NCI-H524 treated with DMSO at 0.1 percent for 48 hours (cell line): ENCODE results near the gene CRIM1.

Experiments
- DNase-seq: peaks from one replicate; lab custom pipeline; 2025; lab: John Stamatoyannopoulos, UW

CRIM1 gene

DNA sequence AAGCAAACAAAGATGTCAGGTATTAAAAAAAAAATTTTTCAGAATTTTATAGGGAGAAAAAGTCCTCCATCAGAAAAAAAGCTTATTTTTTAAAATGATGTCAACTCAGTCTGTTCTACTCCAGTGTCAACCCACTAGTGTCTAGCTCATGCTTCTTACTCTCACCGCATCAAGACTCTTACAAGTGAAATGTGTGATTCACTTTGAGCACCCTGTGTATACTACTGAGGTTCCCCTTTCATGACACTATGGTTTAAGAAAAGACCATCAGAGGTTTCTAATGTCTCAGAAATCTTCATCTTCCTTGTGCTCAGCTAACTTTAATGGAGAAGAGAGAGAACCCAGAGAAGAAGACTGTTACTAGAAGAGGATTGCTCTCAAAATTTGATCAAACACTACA lies 199.0 kb downstream of the CRIM1 start:
- DNase-seq: no peak

DNA sequence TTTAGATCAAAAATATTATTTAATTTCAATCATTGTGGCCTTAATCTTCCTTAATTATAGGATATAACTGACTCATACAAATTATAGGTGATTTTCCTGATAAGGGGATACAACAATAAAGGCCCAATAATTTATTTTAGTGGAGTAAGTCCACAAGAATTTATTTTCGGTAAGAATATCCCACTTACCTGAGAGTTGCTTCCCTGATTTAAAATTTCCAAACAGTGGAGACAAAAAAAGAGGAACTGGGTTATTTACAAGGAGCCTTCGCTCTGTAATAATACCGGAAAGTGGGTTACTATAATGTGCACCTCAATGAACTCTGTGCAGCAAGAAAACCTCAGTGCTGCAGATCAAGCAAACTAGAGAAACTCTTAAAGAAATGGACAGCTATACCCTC lies 200.2 kb downstream of the CRIM1 start:
- DNase-seq: no peak

DNA sequence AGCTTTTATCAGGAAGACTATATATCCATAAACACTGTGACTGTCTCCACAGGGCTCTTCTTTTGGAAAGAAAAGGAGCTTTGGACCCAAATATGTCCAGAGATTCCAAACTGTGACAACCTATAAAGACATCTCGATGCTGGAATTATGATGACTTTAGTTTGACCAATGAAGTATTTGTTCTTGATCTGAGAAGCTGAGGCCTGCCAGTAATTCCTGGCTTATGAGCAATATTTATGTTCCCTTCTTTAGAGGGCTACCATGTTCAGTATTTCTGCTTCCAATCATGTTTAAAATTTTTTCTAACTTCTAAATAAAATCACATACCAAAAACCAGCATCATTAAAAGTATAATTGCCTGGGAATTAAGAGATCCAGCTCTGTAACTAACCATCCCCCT lies 201.3 kb downstream of the CRIM1 start:
- no peak for DNase-seq

DNA sequence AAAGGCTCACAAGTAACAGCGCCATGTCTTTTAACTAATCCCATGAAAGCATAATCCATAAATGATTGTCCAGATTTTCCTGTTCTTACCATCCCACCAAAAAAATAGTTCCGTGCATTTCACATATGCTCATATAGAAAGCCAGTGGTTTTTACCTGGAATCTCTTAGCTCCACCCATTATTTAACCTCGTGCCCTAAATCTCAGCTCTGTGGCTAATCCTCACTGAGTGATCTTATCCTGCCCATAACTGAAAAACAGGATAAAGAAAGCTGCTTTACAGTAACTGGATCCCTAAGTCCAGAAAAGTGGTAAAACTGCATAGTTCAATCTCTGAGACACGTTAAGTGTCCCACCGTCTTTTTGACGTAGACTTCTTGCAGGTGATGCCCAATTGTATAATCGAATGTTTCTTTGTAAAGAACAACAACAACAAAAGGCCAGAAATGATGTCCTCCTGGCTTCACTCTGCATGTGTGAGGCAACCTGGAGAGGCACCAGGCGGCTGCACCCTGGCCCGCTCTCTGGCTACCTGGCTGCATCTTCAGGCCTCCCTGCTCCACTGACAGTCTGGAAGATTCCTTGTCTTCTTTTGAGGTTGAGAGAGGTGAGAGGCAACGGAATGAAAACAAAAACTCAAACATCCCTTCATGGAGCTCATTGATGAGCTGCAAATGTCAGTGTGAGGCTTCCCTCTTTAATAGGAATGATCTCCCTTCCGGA lies 203.8 kb downstream of the CRIM1 start:
- DNase-seq: peak; percentile 86

DNA sequence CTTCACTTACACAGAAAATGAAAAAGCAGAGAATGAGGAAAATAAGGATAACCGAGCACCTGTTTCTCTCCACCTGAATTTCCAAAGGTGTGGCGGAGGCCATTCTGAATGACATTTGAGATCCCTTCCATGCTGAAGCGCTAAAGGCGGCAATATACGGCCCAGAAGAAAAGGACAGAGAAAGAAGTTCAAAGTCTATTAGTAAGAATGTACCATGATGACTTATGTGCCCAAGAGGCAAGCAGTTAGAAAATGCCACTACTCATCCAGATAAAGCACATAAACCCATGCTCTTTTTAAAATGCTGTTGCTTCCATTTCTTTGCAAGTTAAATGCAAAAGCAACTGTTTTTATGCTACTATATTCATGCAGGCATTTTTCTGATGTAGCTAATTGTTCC lies 205.1 kb downstream of the CRIM1 start:
- DNase-seq: no peak

DNA sequence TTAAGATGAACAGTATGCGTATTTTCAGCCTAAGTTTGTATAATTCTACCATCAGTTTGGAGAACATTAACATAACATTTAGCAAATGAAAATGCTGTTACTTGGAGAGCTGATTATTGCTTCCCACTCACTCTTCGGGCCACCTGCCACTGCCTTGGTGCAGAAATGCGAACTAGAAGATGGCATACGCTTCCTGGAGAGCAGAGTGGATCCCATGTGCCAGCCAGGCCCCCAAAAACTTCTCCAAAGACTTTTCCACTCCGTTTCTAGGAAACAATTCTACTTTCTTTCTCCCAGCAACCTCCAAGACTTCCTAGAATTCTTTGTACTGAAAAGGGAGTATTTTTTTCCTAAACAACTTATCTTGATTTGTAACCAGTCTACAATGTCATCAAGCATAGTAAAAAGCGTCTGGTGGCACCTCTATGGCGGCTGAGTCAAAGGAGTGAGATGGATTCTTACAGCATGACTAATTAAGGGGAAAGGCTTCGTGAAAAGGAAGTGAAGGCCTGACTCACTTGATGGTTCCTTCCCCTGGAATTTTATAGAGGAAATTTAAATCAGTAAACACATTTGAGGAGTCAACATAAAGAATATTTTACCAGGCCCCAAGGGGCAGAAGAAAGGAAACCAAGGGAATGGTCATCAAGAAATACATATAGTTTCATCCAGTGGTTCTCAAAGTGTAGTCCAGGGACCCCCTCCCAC lies 205.8 kb downstream of the CRIM1 start:
- no peak for DNase-seq

DNA sequence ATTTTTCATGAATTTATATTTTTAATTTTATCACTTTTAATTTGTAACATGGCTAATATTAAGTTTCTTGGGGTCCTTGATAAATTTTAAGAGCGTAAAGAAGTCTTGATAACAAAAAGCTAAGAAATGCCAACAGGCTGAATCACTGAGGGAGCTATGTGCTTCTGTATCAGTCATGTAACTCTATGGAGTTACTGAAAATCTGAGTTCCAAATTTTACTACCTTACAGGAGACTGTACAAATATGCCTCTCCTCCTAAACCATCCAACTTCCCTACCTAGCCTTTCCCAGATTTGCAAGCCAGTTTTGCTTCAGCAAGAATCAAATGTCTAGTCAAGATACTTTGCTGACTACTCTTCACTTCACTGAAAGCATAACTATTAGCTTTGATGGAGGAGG lies 206.7 kb downstream of the CRIM1 start:
- DNase-seq: no peak

DNA sequence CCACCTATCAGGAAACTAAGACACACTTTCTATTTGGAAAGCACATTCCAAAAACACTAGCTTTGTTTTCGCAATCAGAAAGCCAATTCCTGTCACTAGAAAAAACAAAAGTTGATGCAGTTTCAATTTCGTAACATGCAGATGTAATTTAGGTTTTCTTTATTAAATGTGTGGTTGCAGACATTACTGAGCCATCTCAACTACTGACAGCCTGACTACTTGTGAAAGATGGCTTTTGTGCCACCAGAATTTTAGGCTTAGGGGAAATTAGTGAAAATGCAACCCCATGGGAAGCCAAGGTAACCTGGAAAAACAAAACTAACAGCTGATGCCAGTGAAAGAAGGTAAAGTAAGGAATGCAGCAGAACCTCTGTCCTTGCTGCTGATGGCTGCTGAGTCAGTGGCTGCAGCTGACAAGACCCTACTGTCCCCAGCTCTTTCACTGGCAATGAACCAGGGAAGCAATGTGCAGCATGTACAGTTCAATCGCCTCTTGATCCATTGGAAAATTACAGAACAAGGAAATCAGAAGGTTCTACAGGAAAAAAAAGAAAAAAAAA lies 207.5 kb downstream of the CRIM1 start:
- DNase-seq: no peak

DNA sequence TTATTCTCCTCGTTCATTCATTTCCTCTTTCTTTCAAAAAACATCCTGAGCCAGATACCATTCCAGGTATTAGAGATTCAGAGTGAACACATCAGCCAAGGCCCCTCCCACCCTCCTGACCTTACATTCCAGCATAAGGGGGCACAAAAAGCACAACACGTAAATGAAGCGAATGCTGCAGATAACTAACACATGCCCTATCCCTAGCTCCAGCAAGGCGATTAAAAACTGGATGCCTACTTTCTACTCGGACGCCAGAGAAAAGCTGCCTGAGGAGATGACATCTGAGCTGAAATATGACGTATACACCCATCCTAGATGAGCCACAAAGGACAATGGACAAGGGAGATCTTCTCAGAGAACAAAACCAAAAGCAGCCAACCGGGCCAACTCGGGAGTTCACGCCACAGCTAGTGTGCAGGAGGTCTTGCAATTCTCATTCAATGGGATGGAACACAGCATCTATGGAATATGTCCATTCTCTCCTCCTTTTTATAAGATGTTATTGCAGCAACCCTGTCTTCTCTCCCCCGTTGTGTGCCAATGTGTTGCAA lies 208.9 kb downstream of the CRIM1 start:
- DNase-seq: no peak

DNA sequence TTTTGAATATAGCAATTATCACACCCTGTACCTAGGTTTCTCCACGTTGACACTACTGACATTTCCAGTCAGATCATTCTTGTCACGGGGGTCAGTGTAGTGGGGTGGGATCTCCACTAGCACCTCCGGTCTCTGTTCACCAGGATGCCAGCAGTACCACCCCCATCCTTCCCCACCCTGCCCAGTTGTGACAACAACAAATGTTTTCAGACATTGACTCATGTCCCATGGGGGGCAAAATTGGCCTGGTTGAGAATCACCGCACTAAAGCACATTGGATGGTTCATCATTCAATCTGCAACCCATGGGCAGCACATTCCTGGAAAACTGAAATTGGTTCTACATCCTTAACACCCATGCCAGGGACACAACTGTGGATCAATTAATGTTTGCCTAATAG lies 210.1 kb downstream of the CRIM1 start:
- no peak for DNase-seq

DNA sequence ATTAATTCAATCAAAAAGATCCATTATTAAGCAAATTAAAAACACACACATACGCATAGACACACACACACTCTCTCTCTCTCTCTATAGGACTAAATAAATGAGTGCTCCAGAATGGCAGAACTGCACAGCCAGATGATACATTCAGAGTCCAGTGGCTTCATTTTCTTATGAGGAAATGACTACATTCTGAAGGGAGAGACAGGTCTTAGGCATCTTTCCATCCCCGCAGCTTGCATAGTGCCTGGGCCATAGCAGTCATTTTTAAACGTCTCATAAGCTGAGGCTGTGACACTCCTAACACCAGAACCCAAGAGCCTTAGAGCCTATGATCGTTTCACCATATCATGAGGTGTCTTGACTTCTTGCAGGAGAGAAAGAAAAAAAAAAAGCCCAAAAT lies 211.3 kb downstream of the CRIM1 start:
- no peak for DNase-seq

DNA sequence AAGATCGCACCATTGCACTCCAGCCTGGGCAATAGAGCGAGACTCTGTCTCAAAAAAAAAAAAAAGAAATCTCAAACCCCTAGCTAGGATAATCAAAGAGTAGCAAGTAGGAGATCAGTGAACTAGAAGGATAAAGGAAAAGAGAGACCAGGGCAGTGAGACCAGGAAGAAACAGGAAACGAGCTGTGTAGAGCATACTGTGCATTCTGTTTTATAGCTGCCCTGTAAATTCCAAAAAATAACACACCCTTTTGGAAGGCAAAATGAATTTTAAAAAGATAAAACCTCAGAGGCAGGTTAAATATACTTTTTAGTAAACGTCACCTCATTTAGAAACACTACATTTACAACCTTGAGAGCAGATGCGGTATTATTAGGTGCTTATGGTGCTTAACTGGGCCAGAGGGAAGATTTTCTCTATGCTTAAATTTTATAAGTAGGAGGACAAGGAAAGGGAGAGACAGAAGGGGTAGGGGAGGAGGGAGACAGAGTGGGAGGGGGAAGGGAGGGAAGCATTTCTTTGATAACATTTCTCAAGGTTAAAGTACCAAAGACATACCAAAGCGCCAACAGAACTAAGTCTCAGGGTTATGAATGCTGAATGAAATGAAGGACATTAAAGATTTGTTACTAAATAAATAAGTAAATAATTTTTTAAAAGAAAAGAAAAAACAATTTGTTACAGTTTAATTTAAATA lies 212.3 kb downstream of the CRIM1 start:
- DNase-seq: no peak

DNA sequence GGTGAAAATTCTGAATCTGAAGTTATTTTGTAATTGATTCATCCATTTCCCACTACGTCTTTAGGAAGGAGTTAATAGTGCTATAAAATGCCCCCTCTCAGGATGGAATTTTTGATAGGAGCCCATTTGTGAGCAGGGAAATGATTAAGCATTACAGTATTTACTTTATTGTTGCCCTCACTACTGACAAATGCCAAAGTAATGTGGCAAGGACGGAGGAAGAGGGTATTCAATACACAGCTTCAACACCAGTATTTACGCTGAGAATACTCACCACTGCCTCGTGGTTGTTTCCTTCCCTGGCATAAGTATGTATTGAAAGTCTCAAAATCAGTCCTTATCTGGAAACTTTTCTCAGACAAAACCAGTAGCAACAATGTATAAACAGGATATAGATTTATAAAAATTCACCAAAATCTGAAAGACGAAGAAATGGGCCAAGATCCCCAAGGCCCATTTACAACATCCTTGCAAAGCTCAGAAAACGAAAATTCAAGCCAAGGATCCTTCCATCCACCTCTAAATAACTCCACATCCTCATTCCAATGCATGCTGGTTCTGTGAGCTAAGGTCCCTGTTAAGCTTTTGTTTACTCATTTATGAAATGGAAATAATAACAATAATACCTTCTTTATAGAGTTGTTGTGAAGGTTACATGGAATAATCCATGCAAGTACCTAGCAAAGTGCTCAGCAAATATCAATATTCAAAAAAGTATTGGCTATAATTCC lies 213.1 kb downstream of the CRIM1 start:
- DNase-seq: no peak

DNA sequence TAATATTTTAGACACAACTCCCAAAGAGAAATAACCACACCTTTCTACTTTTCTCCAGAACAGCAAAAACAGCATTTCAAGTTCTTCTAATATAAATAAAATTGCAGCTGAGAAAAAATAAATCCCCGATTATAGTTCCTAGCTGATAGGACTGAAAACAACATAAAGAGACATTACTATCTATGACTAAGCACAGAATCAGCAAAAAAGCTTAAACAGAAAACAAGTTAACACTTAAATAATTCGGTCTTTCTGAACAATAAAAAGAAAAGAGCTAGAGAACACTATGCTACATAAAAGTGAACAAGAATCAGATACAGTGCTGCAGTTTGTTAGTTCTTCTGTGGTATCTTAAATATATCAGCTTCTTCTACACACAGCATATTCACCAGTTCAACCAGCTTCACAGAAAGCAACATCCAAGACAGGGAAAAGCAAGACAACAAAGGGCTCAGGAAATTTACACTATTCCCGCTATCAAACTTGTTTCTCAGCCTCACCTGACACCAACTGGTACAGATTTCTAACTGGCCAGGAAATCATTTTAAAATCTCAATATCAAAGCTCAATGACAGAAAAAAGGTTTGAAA lies 213.8 kb downstream of the CRIM1 start:
- no peak for DNase-seq

DNA sequence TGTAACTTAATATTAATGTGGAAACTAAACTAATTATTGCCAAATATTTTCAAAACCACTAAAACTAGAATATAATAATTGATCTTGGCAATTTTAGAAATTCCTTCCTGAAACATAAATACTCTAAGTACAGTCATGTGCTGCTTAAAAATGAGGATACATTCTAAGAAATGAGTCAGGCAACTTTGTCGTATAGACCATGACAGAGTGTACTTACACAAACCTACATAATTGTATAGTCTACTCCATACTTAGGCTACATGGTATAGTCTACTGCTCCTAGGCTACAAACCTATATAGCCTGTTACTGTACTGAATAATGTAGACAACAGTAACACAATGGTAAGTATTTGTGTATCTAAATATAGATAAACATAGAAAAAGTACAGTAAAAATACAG lies 214.8 kb downstream of the CRIM1 start:
- no peak for DNase-seq

DNA sequence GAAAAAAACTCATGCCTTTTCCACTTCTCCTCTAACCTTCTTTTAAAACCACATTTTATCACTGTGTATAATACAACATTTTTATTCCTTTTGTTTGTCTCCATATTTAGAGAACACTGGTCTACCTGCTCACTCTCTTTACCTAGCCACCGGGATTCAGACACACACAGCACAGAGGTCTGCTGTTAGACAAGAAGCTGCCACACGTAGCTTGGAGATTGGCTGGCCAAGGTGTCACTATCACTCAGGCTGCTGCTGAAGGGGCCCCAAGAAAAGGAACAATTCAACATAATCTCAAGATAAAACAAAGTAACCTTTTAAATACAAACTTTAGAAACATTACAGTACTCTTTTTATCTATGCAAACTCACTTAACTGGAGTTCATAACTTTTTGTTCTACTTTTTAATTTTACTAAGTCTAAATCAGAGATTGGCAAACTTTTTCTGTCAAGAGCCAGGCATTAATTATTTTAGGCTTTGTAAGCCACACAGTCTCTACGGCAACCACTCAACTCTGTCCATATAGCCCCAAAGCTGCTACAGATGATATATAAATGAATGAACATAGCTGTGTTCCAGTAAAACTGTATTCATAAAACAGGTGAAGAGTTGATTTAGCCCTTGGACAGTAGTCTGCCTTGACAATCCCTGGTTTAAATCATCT lies 216.6 kb downstream of the CRIM1 start:
- no peak for DNase-seq

DNA sequence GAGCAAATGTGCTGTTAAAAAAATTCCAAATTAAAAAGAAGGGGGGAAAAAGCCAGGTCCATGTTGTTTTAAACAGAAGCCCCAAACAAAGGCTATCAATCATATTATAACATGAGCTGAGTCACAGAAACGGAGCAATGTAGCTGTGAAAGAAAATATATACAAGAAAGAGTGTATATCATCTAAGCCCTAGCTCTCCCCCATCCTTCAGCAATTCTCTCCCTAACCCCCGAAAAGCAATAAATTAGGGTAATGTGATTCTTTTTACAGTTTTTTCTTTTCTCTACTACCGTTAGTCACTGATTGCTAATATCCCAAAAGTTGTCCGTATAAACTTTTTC lies 217.1 kb downstream of the CRIM1 start:
- no peak for DNase-seq

DNA sequence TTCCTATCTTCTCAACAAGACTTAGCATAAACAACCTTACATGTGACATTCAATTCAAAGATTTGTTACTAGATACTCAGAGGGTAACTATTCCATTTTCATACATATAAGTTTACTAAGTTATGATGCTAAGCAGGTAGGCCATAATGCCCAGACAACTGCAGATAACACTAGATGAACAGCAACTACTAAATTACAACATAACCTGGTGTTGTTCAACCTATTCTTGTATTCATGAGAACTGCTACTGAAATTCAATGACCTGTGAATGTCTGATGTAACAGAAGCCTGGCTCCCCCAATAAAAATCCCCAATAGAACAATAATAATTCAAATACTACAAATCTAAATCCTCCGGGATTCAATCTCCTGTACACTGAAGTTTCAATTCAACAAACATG lies 217.6 kb downstream of the CRIM1 start:
- DNase-seq: no peak

DNA sequence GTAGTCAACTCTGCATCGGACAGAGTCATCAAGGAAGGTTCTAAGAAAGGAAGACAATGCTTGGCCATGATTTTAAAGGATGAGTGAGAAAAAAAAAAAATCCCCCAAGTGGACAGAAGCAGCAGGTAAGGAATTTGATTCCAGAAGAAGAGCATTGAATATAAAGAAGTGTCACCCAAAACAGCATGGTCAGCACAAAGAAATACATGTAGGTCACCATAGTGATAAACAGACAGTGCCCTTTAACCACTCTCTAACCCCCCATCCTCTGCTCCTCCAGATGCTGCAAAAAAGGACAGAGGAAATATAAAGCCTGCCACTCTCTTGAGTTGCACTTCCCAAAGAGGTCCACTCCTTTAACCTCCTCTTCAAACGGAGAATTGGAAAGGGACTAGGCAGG lies 219.0 kb downstream of the CRIM1 start:
- DNase-seq: no peak

DNA sequence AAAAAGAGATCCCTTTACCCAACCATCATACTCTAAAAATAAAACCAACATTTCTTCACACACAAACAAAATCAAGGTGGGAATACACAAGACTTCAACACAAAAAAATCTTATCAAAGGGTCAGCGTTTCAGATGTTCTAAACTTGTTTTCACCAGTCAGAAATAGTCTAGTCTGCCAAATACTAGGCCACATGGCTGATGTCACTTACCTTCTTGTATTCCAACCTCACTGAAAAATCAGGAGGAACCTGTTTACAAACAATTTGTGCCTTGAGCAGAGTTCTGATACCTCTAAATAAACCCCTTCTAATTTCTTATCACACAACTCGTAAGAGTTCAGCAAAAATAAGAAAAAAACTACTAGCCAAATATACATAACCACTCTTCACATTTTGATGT lies 222.3 kb downstream of the CRIM1 start:
- no peak for DNase-seq
